HCT116 (cell line): ENCODE measurements around the gene PGAM5. TPM values are rescaled to one million over a fixed set of nuclear protein-coding genes. Genes with fewer than 3 reads are reported as not detected.

ENCODE experiments used
- ATAC-seq: fragments of 200-7000 bp; cut with Tn5 transposase; 2 replicates; pipeline ENCODE4 v1.9.1; 2020; ENCODE audit warnings: mild to moderate bottlenecking, moderate library complexity
- BruUV-seq: library from RNA; stranded (reverse); fragments of 400-500 nt; replicated peaks from 2 replicates; lab custom pipeline; 2021; lab: Mats Ljungman, UMichigan
- CTCF ChIA-PET: fragments of 300-600 bp; sonication (Branson Sonifier 250); formaldehyde crosslinking; loops from one replicate; lab custom pipeline; 2021; ENCODE audit warnings: antibody characterized with exemption; lab: Charles Lee
- POLR2A ChIA-PET: fragments of 300-600, 350-600 bp; sonication (Branson Sonifier 250); formaldehyde crosslinking; loops from one replicate; lab custom pipeline; 2021; ENCODE audit warnings: antibody characterized with exemption; lab: Charles Lee
- RAD21 ChIA-PET, 2 experiments: fragments of 300-600 bp; sonication (Branson Sonifier 250); formaldehyde crosslinking; loops; one replicate each; lab custom pipeline; 2023; ENCODE audit warnings: low total read pairs in 2 of 2; ENCODE audit not compliant: uncharacterized antibody in 2 of 2, unreplicated experiment in 2 of 2, low non-redundant PET in 1 of 2; lab: Charles Lee
- DNase-seq: peaks from one replicate; pipeline ENCODE4 v3.0.0-alpha.2; 2010; ENCODE audit warnings: low read depth, low spot score
- H2AFZ ChIP-seq: fragments of 200-600 bp; shearing (Covaris generic), sonication (generic); 2 replicates; pipeline ENCODE4 v1.6.1; 2017; ENCODE audit warnings: low read depth, mixed run types, mixed read lengths, antibody characterized with exemption, low read length; ENCODE audit not compliant: poor library complexity, severe bottlenecking
- H3K27ac ChIP-seq: 2 replicates; pipeline ENCODE4 v1.5.1; 2012; ENCODE audit warnings: low read depth, low read length
- H3K27me3 ChIP-seq: fragments of 200-600 bp; sonication (generic); 2 replicates; pipeline ENCODE4 v1.6.1; 2016; ENCODE audit warnings: mixed run types, low read length, mixed read lengths; ENCODE audit not compliant: insufficient read depth
- H3K36me3 ChIP-seq, 2 experiments: fragments of 200-500 bp in 1 of 2; fragments of 200-600 bp in 1 of 2; sonication (Bioruptor generic) in 1 of 2; sonication (generic) in 1 of 2; 2 replicates each; pipeline versions ENCODE4 v1.5.1 to v1.6.1; 2014 to 2016; ENCODE audit warnings: low read length in 2 of 2, inconsistent platforms in 1 of 2, mixed read lengths in 1 of 2, mixed run types in 1 of 2; ENCODE audit not compliant: insufficient read depth in 2 of 2, control insufficient read depth in 1 of 2
- H3K4me1 ChIP-seq, 2 experiments: fragments of 200-600 bp in 1 of 2; sonication (generic) in 1 of 2; 2 replicates each; pipeline versions ENCODE4 v1.5.1 to v1.6.1; 2012 to 2017; ENCODE audit warnings: low read length in 2 of 2, inconsistent platforms in 1 of 2, mild to moderate bottlenecking in 1 of 2, mixed read lengths in 1 of 2, mixed run types in 1 of 2, moderate library complexity in 1 of 2; ENCODE audit not compliant: insufficient read depth in 2 of 2, control insufficient read depth in 1 of 2
- H3K4me2 ChIP-seq: fragments of 200-600 bp; sonication (generic); 2 replicates; pipeline ENCODE4 v1.6.1; 2017; ENCODE audit warnings: mixed run types, low read length, mixed read lengths
- H3K4me3 ChIP-seq, 2 experiments: fragments of 200-600 bp in 1 of 2; sonication (generic) in 1 of 2; replicated peaks in 1 of 2; 2 replicates each; pipeline ENCODE4 v1.5.1; 2011 to 2016; ENCODE audit warnings: low read length in 2 of 2, control low read depth in 1 of 2, low read depth in 1 of 2, mild to moderate bottlenecking in 1 of 2, mixed read lengths in 1 of 2, mixed run types in 1 of 2
- H3K79me2 ChIP-seq: fragments of 200-600 bp; sonication (generic); 2 replicates; pipeline ENCODE4 v1.6.1; 2017; ENCODE audit warnings: mild to moderate bottlenecking, mixed run types, low read length, moderate library complexity, mixed read lengths; ENCODE audit not compliant: insufficient read depth
- H3K9ac ChIP-seq: fragments of 200-600 bp; sonication (generic); 2 replicates; pipeline ENCODE4 v1.6.1; 2016; ENCODE audit warnings: low read length, mixed read lengths
- H3K9me2 ChIP-seq: fragments of 200-600 bp; sonication (generic), shearing (Covaris generic); 2 replicates; pipeline ENCODE4 v1.6.1; 2017; ENCODE audit warnings: mixed run types, mild to moderate bottlenecking, moderate library complexity; ENCODE audit not compliant: insufficient read depth
- H3K9me3 ChIP-seq, 2 experiments: fragments of 200-500 bp in 1 of 2; fragments of 200-600 bp in 1 of 2; sonication (Bioruptor generic) in 1 of 2; sonication (generic) in 1 of 2; 2 replicates each; pipeline ENCODE4 v1.6.1; 2014 to 2017; ENCODE audit warnings: low read length in 2 of 2, mixed read lengths in 2 of 2, inconsistent platforms in 1 of 2, low read depth in 1 of 2, mild to moderate bottlenecking in 1 of 2, mixed run types in 1 of 2, moderate library complexity in 1 of 2; ENCODE audit not compliant: control insufficient read depth in 1 of 2, insufficient read depth in 1 of 2
- H4K20me1 ChIP-seq: fragments of 200-600 bp; sonication (generic), shearing (Covaris generic); 2 replicates; pipeline ENCODE4 v1.6.1; 2017; ENCODE audit warnings: mixed run types, mild to moderate bottlenecking, moderate library complexity; ENCODE audit not compliant: insufficient read depth
- EGR1 ChIP-seq: IDR thresholded peaks from 2 replicates; pipeline ENCODE4 v1.6.1; 2012; ENCODE audit warnings: low read depth
- ELF1 ChIP-seq: IDR thresholded peaks from 2 replicates; pipeline ENCODE4 v1.6.1; 2012; ENCODE audit warnings: low read depth, borderline replicate concordance
- EZH2 ChIP-seq: fragments of 200-600 bp; sonication (generic); IDR thresholded peaks from 2 replicates; pipeline ENCODE4 v1.6.1; 2017; ENCODE audit warnings: antibody characterized with exemption, mixed run types
- JUND ChIP-seq: IDR thresholded peaks from 2 replicates; pipeline ENCODE4 v1.6.1; 2012
- POLR2A ChIP-seq: IDR thresholded peaks from 2 replicates; pipeline ENCODE4 v1.7.0; 2011; ENCODE audit warnings: borderline replicate concordance; ENCODE audit not compliant: insufficient read depth, insufficient read length; ENCODE audit errors: extremely low read depth
- POLR2AphosphoS5 ChIP-seq: IDR thresholded peaks from 2 replicates; pipeline ENCODE4 v1.6.1; 2011; ENCODE audit warnings: mild to moderate bottlenecking, low read depth, low read length, moderate library complexity
- RAD21 ChIP-seq: IDR thresholded peaks from 2 replicates; pipeline ENCODE4 v1.6.1; 2012; ENCODE audit warnings: low read depth, mild to moderate bottlenecking
- REST ChIP-seq: IDR thresholded peaks from 2 replicates; pipeline ENCODE4 v1.6.1; 2012; ENCODE audit warnings: low read depth
- SIN3A ChIP-seq: IDR thresholded peaks from 2 replicates; pipeline ENCODE4 v1.6.1; 2012; ENCODE audit warnings: low read depth
- SP1 ChIP-seq: IDR thresholded peaks from 2 replicates; pipeline ENCODE4 v1.6.1; 2012; ENCODE audit warnings: low read depth
- SRF ChIP-seq: IDR thresholded peaks from 2 replicates; pipeline ENCODE4 v1.6.1; 2012; ENCODE audit warnings: low read depth
- YY1 ChIP-seq: IDR thresholded peaks from 2 replicates; pipeline ENCODE4 v1.6.1; 2011; ENCODE audit warnings: low read length, low read depth, moderate library complexity, mild to moderate bottlenecking; ENCODE audit not compliant: insufficient replicate concordance; ENCODE audit errors: extremely low read depth
- ZFX ChIP-seq: fragments of 450-650 bp; IDR thresholded peaks from 2 replicates; pipeline ENCODE4 v1.6.1; 2017
- ZNF274 ChIP-seq: fragments of 200-500 bp; sonication (Bioruptor generic); IDR thresholded peaks from 2 replicates; pipeline ENCODE4 v1.6.1; 2014; ENCODE audit warnings: mild to moderate bottlenecking, low read depth, low read length, inconsistent platforms
- intact Hi-C: fragments of 100-400 bp; cut with micrococcal nuclease; formaldehyde crosslinking; loops from 2 replicates; pipeline ENCODE4 v1.10.0; 2022
- total RNA-seq: library from RNA; stranded (reverse); gene quantifications from one replicate; pipeline ENCODE4 v1.2.1, GENCODE V29; 2021; ENCODE audit not compliant: unreplicated experiment
- TF ChIP-seq, protein P1 (sequence below): IDR thresholded peaks from 2 replicates; pipeline ENCODE4 v1.6.1; 2012
- TF ChIP-seq, protein P2 (sequence below), 3 experiments: fragments of 200-600 bp in 1 of 3; sonication (generic) in 1 of 3; IDR thresholded peaks in 2 of 3; conservative IDR thresholded peaks in 1 of 3; 2 replicates each; pipeline ENCODE4 v1.5.1; 2012 to 2017; ENCODE audit warnings: low read depth in 2 of 3, low read length in 2 of 3, antibody characterized with exemption in 1 of 3, borderline replicate concordance in 1 of 3, control low read depth in 1 of 3, mild to moderate bottlenecking in 1 of 3, mixed read lengths in 1 of 3, mixed run types in 1 of 3, moderate library complexity in 1 of 3; ENCODE audit not compliant: insufficient read depth in 1 of 3

Gene PGAM5
- total RNA-seq, 1 experiment from 2014 or later, result 98.3 TPM

DNA sequence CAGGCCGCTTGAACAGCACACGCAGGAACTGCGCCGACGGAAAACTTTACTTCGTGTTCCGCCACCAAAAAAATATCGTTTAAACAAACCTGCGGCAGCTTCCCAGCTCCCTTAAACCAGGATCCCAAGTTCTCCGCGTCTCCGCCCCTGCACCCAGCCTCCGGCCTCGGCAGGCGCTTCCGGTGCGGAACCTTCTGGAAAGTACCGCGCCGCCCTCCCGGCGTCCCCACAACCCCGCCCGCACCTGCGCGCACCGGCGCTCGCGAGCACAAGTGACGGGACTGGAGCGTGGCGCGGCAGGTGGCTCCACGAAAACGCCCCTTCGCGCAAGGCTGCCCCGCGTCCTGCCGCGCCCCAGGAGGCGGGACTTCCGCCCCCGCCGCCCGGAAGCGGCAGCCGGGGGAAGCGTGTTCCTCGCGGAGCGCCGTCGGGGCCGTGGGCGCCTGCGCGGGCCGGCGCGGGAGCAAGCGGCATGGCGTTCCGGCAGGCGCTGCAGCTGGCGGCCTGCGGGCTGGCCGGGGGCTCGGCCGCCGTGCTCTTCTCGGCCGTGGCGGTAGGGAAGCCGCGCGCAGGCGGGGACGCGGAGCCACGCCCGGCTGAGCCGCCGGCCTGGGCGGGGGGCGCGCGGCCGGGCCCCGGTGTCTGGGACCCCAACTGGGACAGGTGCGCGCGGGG lies at the start of gene PGAM5 (continued):
- TF ChIP-seq REST, result no peak

DNA sequence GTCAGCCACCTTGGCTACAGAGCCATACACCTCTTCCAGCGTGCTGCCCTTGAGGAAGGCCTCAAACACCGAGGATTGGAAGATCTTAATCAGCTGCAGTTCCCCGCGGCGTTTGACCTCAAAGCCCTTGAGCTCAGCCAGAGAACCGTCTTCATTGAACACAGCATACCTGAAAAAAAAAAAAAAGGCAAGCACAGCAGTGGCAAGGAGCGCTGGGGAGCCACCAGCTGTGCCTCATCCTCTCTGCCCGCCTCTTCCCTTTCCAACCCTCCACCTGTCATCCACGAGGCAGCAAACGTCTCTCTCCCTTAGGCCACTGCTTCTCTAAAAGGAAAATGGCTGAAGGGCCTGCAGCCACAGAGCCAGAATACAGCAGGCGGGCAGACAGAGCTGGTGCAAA lies 49.6 kb upstream of the PGAM5 start:
- Histone ChIP-seq H3K79me2 (0 out of 2 replicates have a peak, but pooled peaks cover 3% of the 10 kb centered on the region), H3K9ac (no peak overlapping the region), H3K4me2 (no peak overlapping the region), H4K20me1 (no peaks in the 10 kb centered on the region), H3K27ac (no peak overlapping the region), H3K36me3 (peaks cover 71 to 74% of the 10 kb centered on the region in 2 experiments), H3K4me3 (no peak overlapping the region), H3K4me1 (no peaks in the 10 kb centered on the region), H3K27me3 (no peaks in the 10 kb centered on the region), H3K9me3 (no peaks in the 10 kb centered on the region), H2AFZ (no peak overlapping the region), H3K9me2 (no peaks in the 10 kb centered on the region)
- intact Hi-C loops, result no loop called here
- no peak for DNase-seq
- ATAC-seq, result no peak
- BruUV-seq, result no TSS peak
- ChIA-PET RAD21 (no interaction called here), POLR2A (no interaction called here), CTCF (no interaction called here)
- TF ChIP-seq POLR2A (no peak), SRF (no peak), RAD21 (no peak), REST (no peak), POLR2AphosphoS5 (no peak), SIN3A (no peak), JUND (no peak), EZH2 (no peak), ZNF274 (no peak), YY1 (no peak), ELF1 (no peak), EGR1 (no peak), ZFX (no peak), SP1 (no peak)
- TF ChIP-seq, protein P1, sequence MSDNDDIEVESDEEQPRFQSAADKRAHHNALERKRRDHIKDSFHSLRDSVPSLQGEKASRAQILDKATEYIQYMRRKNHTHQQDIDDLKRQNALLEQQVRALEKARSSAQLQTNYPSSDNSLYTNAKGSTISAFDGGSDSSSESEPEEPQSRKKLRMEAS, result no peak
- TF ChIP-seq, protein P2, sequence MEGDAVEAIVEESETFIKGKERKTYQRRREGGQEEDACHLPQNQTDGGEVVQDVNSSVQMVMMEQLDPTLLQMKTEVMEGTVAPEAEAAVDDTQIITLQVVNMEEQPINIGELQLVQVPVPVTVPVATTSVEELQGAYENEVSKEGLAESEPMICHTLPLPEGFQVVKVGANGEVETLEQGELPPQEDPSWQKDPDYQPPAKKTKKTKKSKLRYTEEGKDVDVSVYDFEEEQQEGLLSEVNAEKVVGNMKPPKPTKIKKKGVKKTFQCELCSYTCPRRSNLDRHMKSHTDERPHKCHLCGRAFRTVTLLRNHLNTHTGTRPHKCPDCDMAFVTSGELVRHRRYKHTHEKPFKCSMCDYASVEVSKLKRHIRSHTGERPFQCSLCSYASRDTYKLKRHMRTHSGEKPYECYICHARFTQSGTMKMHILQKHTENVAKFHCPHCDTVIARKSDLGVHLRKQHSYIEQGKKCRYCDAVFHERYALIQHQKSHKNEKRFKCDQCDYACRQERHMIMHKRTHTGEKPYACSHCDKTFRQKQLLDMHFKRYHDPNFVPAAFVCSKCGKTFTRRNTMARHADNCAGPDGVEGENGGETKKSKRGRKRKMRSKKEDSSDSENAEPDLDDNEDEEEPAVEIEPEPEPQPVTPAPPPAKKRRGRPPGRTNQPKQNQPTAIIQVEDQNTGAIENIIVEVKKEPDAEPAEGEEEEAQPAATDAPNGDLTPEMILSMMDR (IDR thresholded peaks at IDR 0.05 in 2 of 3, conservative IDR thresholded peaks at IDR 0.05 in 1 of 3; ENCODE audit: borderline replicate concordance in 1 of 3, insufficient read depth in 1 of 3, low read depth in 2 of 3, low read length in 2 of 3), result no peak
